OCI-M1 (cell line): ENCODE data around the gene AKNA.

Source experiments
- DNase-seq: peaks from one replicate; lab custom pipeline; 2025; lab: John Stamatoyannopoulos, UW

The AKNA gene

DNA sequence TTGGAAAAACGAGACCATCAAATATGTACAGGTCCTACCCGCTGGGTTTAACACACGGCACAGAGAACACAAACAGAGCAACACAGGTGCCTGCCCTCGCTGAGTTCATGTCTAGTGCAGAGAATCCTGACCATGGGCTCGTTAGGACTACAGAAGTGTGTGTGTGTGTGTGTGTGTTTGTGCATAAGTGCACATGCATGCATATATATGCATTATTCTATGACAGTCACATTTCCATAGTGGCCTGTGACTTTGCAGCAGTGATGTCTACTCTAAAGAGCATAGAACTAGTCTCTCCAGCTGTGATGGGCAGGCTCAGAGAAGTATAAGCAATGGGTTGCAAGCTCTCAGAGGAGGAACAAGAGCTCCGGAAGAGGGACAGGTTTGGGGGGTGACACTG lies 30.4 kb downstream of the AKNA start:
- DNase-seq = no peak

DNA sequence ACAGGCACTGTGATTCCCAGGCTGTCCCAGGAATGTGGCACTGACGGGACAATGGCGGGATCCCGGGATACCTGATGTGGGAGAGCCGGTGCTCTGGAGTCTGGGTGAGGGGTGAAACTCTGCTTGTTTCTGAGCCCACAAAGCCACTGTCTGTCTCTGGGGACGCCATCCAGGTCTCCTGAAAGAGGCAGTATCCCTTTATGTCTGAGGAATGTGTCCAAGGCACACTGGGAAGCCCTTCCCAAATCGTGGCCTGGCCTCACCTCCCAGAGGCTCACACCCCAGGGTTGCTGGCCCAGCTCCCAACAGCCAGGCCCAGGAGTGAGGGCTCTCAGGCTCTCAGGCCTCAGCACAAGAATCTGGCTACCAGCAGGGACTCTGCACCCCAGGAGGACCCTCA lies 31.0 kb downstream of the AKNA start:
- DNase-seq = no peak

DNA sequence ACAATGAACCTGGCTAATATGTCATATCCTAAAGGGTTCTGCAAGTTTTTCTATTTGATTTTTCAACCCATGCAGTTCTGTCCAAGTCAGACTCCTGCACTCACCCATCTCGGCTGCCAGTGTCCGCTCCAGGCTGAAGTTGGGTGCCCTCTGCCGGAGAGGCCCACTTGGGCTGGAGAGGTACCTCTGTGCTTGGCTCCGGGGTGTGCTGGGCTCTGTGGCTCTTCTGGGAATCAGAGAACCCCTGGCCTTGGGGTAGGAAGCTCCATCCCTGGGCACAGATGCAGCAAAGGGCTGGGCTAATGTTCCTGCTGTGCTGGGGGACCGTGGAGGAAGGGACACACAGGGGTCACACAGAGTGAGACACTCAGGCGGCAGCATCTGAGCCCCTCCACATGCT lies 32.0 kb downstream of the AKNA start:
- no peak for DNase-seq

DNA sequence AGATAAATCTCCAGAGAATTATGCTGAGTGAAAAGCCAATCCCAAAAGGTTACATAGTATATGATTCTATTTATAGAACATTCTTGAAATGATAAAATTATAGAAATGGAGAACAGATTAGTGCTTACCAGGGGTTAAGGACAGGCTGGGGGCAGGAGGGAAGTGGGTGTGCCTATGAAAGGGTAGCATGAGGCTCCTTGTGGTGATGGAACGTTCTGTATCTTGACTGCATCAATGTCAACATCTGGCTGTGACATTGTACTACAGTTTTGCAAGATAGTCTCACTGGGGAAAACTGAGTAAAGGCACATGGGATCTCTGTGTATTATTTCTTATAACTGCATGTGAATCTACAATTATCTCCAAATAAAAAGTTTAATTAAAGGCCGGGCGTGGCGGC lies 35.9 kb downstream of the AKNA start:
- no peak for DNase-seq

DNA sequence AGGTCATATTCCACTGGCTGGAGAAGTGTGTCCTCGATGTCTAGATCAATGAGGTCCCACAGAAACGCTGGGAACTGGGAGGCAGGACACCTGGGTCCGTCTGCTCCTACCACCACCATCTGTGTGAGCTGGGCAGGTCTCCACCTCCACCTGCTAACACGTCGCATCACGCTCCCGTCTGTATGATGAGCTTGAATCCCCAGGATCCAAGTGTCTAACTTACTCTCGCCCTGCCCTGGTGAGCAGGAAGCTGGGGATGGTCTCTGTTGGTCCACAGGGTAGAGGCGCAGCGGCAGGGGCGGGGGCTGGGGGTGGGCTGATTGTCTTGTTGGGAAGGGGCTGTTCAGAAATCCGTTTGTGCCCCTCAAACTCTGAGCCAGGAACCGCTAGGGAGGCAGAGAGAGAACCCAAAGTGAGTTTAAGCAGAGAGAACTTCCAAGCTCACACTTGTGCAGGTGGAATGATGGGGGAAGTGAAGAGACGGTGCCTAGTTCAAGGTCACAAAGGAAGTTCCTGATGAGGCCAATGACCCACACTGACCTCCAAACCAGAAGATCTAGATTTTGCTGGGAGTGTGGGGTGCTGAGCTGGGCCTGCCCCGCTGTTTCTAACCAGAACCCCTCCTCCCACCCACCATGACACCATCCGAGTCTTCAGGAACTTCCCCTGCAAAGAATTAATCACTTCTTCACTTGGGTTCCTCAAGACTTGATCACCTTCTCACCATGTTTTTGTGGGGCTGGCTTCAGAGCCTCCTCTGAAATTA lies 37.0 kb downstream of the AKNA start:
- DNase-seq = no peak

- DNase-seq = no peak
These were observed 37.9 kb downstream of the AKNA start for GRCh38 chr9:114349713-114350480.

DNA sequence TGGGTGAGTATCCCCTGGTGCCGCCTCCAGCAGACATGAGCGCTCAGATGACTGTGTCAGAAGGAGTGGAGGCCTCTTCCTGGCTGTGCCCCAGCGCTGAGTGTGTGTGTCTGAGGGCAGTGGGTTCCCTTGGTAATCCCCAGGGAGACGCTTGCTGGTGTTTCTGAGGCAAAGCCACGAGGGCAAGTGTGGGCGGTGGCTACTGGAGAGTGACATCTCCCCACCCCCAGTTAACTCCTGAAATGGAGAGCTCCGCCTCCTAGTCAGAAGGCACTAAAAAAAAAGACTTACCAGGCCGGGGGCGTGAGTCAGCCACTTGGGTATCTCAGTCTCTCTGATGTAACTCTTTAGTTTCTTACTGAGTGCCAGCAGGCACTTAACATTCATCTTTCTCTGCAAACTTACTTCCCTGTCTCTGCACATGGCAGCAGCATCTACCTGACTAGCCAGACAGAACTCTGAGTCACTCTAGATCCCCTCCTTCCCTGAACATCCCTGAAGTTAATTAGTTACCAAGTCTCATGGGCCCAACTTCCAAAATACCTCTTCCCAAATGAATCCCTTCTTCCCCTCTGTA lies 38.8 kb downstream of the AKNA start:
- peak; percentile 94 for DNase-seq

GRCh38 chr9:114348261-114348905 lies 39.4 kb downstream of the AKNA start:
- no peak for DNase-seq

- no peak for DNase-seq
These were observed 40.1 kb downstream of the AKNA start for GRCh38 chr9:114347675-114348074.

GRCh38 chr9:114346146-114346545 lies 41.6 kb downstream of the AKNA start:
- DNase-seq = no peak

- no peak for DNase-seq
These were observed 42.2 kb downstream of the AKNA start for GRCh38 chr9:114345493-114346065.

GRCh38 chr9:114344692-114345091 lies 43.1 kb downstream of the AKNA start:
- no peak for DNase-seq

DNA sequence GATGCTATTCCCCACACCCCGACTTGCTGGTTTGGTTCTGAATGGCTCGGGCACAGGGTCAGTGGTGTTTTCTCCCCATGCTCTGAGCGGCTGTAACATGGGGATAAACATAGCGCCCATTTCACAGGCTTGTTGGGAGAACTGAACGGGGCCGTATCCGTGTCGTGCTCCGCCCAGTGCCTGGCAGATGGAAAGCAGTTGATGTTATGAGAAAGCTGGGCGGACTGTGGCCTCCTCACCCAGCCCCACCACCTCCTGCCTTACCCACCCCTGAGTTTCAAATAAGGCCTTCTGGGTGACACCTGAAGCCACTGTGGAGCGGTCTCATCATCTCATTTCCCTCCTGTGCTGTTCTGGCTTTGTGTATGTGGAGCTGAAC lies 43.6 kb downstream of the AKNA start:
- no peak for DNase-seq

DNA sequence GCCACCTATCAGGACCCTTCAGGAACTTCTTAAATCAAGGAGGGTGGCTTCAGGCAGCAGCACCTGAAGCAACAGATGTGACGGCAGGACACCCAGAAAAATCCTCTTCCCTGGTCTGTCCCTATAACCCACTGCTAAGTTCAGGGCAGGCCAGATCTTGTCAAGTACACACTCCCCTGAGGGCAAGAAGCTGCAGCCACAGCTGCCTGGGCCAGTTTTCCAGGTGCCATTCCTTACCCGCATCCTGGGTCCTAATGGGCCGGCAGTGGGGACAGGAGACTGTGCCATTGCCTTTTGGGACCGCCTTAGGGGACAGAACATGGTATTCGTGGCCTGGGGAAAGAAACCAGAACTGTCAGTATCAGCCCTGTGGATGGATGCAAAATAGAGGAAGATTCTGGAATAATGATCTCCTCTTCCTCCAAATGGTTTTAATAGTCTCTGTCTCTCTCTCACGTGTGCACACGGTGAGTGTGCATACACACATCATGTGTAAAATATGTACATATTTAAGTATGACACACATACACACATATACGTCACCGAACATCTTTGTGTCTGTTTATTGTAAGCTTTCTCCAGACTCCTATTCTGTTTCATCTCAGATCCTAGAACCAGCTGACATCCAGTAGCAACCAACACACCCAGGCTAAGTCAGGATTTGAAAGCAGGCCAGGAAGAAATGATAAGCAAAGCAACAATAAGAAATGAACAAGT lies 44.2 kb downstream of the AKNA start:
- no peak for DNase-seq

DNA sequence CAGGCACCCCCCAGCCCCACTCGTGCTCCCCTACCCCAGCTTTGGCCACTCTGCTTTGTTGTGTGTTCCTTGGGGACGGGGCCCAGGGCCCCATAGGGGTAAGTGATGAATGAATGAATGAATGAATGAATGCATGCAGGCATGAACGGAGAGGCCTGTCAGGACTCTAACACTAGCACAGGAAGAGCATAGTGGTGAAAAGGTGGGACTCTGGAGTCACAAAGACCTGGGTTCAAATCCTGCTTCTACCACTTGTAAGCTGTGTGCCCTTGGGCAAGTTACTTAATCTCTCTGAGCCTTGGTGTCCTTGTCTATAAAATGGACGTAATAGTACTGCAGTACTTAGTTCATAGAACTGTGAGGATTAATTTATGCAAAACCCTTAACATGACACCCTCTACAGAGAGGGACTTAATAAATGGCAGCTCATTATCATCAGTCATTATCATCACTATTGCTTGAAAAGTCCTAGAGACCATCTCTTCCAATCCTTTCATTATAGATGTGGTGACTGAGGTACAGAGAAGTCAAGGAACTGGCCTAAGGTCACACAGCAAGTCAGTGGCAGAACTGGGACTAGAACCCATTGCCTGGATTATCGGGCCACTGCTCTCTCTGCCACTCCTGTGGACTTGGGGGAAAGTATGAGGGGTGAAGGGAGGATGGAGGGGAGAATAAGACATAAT lies 44.9 kb downstream of the AKNA start:
- DNase-seq = no peak

GRCh38 chr9:114341991-114342390 lies 45.8 kb downstream of the AKNA start:
- no peak for DNase-seq

DNA sequence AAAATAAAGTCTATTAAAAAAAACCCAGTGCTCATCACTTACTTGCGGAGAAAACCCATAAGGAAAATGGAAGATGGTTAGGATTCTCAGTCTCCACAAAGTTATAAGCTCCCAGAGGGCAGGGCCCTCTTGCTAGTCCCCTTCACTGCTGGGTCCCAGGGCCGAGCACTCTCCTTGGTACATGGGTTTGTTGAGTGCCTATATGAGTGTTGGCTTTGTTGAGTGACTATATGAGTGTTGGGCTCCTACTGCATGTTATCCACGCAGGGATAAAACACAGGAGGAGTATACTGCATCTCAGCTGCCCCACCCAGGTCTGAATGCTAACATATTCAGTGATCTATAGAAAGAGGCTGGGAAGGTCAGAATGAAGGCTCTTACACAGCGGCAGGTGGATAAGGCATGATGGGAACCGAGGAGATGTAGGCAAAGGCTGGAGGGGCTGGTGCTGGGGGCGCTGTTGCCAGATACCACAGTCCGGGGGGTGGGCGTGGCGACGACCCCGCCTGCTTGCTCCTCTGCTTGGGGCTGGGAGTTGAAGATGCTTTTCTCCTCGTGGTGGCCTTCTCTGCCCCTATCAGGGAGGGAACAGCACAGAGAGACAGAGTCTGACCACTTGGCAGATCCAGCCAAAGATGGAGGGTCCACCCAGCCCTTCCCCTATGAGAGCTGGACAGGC lies 46.5 kb downstream of the AKNA start:
- no peak for DNase-seq

DNA sequence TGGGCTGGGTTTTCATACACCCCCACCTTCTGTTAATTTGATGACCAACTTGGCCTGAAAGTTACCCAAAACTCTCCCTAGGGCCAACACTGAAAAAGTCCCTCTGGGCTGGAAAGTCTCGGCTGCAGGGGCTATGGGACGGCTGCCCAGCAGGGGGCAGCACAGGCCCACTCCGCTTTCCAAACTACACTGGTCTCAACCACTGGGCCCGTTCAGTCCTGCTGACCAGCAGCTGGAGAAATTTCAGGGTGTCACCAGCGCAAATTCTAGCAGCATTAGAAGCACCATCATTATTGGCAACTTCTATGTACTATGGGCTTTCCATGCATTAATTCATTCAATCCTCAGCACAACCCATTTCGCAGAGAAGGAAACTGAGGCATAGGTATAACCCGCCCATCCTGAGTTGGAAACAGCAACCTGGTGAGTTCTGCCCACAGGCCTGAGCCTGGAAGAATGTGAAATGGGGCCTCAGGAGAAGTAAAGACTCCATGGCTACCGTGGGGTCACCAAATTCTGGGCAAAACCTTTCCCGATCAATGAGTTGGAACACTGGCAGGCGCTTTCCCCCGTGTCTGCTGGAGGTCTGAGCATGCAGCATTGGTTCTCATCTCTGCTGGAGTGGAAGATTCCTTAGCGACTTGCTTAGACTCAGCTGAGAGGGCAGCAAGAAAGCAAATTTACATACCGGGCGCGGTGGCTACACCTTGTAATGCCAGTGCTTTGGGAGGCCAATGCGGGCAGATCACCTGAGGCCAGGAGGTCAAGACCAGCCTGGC lies 48.5 kb downstream of the AKNA start:
- DNase-seq = peak; percentile 70

DNA sequence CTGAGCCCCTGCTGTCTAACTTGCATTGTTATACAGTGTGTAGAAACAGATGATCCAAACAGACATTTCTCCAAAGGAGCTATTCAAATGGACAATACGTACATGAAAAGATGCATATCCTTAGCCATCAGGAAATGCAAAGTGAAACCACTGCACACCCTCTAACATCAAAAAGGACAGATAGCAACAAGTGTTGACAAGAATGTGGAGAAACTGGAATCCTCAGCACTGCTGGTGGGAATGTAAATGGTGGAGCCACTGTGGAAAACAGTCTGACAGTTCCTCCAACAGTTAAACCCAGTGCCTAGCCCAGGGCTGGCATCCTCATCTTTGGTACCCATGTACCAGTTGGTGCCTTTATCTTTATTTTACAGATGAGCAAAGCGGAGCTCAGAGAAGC lies 49.6 kb downstream of the AKNA start:
- DNase-seq = no peak
